Tibial nerve (tissue), 4 donors: ENCODE data around the gene ZNHIT1. TPM values are rescaled to one million over a fixed set of nuclear protein-coding genes. Genes with fewer than 3 reads are reported as not detected.

Experiments used
- DNase-seq, 2 donors: peaks; one replicate each; pipeline ENCODE4 v3.0.0-alpha.2; 2019; ENCODE audit warnings: low spot score in 2 of 2
- H3K27ac ChIP-seq, 4 donors: fragments of 200-600 bp; sonication (generic) in 3 of 4; one replicate each; pipeline ENCODE4 v1.5.1; 2017 to 2019; ENCODE audit warnings: mild to moderate bottlenecking in 1 of 4
- H3K27me3 ChIP-seq, 2 donors: fragments of 200-600 bp; sonication (generic) in 1 of 2; one replicate each; pipeline versions ENCODE4 v1.5.1 to v1.6.0; 2017 to 2019
- H3K36me3 ChIP-seq, 3 donors: fragments of 200-600 bp; sonication (generic); one replicate each; pipeline ENCODE4 v1.5.1; 2018 to 2019
- H3K4me1 ChIP-seq, 4 donors: fragments of 200-600 bp; sonication (generic) in 3 of 4; one replicate each; pipeline ENCODE4 v1.5.1; 2017 to 2019
- H3K4me3 ChIP-seq, 4 donors: fragments of 200-600 bp; sonication (generic) in 3 of 4; one replicate each; pipeline ENCODE4 v1.5.1; 2017 to 2019; ENCODE audit warnings: mild to moderate bottlenecking in 1 of 4, moderate library complexity in 1 of 4
- H3K9me3 ChIP-seq, 4 donors: fragments of 200-600 bp; sonication (generic) in 3 of 4; one replicate each; pipeline ENCODE4 v1.5.1; 2017 to 2019
- EP300 ChIP-seq, 2 donors: sonication (generic); formaldehyde crosslinking; IDR thresholded peaks; one replicate each; pipeline ENCODE4 v1.6.1; 2017; ENCODE audit warnings: antibody characterized with exemption in 2 of 2, mild to moderate bottlenecking in 1 of 2
- POLR2A ChIP-seq, 2 donors: fragments of 450-650 bp; IDR thresholded peaks; one replicate each; pipeline ENCODE4 v1.6.1; 2017; ENCODE audit warnings: antibody characterized with exemption in 2 of 2, mild to moderate bottlenecking in 2 of 2, moderate library complexity in 2 of 2
- WGBS, 2 donors: methylation state at CpG; one replicate each; pipeline ENCODE4 v1.1.5; 2018; 5-methylcytosine and 5-hydroxymethylcytosine counted together
- total RNA-seq, 4 donors: library from RNA; depleted of rRNA; stranded (reverse); fragments of >200 nt; gene quantifications; one replicate each; pipeline ENCODE4 v1.1.0, GENCODE V29; 2016
- TF ChIP-seq, protein P1 (sequence below), 5 experiments: fragments of 200-600 bp in 3 of 5; fragments of 450-650 bp in 2 of 5; sonication (generic) in 3 of 5; IDR thresholded peaks; one replicate each; pipeline ENCODE4 v1.5.1; 2016 to 2019; ENCODE audit warnings: antibody characterized with exemption in 5 of 5, mild to moderate bottlenecking in 3 of 5, moderate library complexity in 2 of 5

Gene ZNHIT1
- total RNA-seq, result 100 to 1,000 TPM in 2 of 4 donors, 10 to 100 TPM in 2; 90.5 to 113 (median 99.3) TPM

DNA sequence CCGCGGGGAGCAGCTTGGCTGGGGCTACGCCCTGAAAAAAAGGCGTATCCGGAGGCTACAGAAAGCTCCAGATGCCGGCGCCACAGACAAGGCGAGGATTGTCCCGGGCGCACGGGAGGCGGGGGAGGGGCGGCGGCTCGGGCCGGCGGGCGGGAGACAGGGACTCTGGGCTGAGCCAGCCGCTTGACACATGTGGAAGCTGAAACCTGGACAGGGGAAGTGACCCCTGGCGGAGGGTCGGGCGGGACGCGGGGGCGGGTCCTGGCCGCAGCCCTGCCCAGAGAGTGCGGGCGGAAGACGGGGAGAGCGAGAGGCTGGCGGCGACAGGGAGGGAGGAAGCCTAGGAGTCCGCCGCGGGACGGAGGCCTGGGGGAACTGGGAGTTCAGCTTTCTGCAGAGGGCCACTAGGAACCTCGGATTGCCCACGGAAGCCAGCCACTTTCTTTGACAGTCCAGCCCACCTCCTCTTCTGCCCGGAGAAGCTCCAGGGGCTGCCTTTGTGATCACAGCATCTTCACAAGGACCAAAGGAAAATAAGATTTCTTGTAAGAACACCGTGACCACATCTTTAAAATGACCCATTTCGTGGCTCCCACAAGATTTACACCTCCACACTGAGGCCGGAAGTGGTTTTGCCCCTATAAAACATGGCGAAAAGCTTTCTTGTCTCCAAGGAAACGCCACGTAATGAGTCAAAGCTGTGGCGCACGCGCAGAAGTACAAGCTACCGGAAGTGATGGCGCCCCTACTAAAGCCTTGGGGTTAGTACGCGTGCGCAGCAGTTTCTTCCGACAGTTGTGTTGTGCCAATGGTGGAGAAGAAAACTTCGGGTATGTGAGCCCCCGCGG lies at the start of gene ZNHIT1, which contains the start of gene PLOD3:
Gene ZNHIT1, plus strand, starts transcription at position 778 of the 848 bp plus-strand sequence. Its CDS starts 31 bp downstream, at position 809.
Gene PLOD3, minus strand, starts transcription at position 194 of the 848 bp plus-strand sequence. CDS start 307 bp downstream, outside the sequence.
- H3K36me3 ChIP-seq, result peaks cover 0 to 51% (median 0%) of the 10 kb centered on the region in 3 donors
- peak; percentile 61 to 79 for TF ChIP-seq EP300 (IDR thresholded peaks at IDR 0.05)
- TF ChIP-seq, protein P1, sequence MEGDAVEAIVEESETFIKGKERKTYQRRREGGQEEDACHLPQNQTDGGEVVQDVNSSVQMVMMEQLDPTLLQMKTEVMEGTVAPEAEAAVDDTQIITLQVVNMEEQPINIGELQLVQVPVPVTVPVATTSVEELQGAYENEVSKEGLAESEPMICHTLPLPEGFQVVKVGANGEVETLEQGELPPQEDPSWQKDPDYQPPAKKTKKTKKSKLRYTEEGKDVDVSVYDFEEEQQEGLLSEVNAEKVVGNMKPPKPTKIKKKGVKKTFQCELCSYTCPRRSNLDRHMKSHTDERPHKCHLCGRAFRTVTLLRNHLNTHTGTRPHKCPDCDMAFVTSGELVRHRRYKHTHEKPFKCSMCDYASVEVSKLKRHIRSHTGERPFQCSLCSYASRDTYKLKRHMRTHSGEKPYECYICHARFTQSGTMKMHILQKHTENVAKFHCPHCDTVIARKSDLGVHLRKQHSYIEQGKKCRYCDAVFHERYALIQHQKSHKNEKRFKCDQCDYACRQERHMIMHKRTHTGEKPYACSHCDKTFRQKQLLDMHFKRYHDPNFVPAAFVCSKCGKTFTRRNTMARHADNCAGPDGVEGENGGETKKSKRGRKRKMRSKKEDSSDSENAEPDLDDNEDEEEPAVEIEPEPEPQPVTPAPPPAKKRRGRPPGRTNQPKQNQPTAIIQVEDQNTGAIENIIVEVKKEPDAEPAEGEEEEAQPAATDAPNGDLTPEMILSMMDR (IDR thresholded peaks at IDR 0.05), result peak in 1 of 5 experiments; percentile 27
- TF ChIP-seq POLR2A (IDR thresholded peaks at IDR 0.05), result peak in 1 of 2 donors; percentile 26
- no peaks in the 10 kb centered on the region for H3K27me3 ChIP-seq
- H3K4me1 ChIP-seq, result peaks cover 0 to 56% (median 27%) of the 10 kb centered on the region in 4 donors
- DNase-seq, result peak; percentile 93 to 97
- peak within 1 kb of the TSS; percentile 73 to 94 (median 78) for H3K4me3 ChIP-seq
- H3K27ac ChIP-seq, result peak within 1 kb of the TSS; percentile 86 to 95 (median 90)
- no peaks in the 10 kb centered on the region for H3K9me3 ChIP-seq
- 1% methylated on average over 29 to 32 of the region's 57 CpGs for WGBS, 2 donors

DNA sequence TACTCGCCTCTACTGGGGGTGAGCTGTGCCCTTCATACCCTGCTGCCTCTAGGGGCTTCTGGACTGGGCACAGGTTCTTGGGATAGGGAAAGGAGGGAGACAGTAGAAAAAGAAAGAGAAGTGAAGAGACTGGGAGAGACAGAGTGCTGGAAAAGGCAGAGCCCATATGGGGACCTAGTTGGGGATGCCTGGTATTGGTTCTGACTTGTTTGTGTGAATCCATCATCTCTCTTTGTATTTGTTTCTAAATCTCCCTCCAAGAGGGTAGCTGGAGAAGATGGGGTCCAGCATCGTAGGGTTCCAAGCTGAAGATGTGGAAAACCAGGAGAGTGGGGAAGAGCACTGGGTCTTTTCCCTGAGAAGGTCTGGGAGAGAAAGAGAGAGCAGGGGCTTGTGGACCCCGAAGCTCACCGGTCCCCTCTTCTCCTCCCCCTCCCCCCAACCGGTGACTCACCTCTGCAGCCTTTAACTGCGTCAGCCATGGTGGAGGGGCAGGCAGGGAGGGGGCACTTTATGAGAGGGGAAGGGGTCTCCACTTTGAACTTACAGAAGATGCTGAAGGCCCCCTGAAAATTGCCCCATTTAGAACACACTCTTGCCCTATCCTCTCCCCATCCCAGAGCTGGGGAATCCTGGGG lies 49.4 kb upstream of the ZNHIT1 start:
- WGBS, 2 donors, result 4 to 6% methylated on average over 6 of the region's 6 CpGs
- no peak overlapping the region for H3K4me3 ChIP-seq
- DNase-seq, result no peak
- no peaks in the 10 kb centered on the region for H3K36me3 ChIP-seq
- TF ChIP-seq EP300 (IDR thresholded peaks at IDR 0.05), result no peak
- TF ChIP-seq POLR2A (IDR thresholded peaks at IDR 0.05), result no peak
- TF ChIP-seq, protein P1 (IDR thresholded peaks at IDR 0.05), result no peak
- no peaks in the 10 kb centered on the region for H3K9me3 ChIP-seq
- H3K27me3 ChIP-seq, result peaks cover 10 to 100% of the 10 kb centered on the region in 2 donors
- no peak overlapping the region for H3K27ac ChIP-seq
- H3K4me1 ChIP-seq, result peaks cover 0 to 74% (median 44%) of the 10 kb centered on the region in 4 donors

DNA sequence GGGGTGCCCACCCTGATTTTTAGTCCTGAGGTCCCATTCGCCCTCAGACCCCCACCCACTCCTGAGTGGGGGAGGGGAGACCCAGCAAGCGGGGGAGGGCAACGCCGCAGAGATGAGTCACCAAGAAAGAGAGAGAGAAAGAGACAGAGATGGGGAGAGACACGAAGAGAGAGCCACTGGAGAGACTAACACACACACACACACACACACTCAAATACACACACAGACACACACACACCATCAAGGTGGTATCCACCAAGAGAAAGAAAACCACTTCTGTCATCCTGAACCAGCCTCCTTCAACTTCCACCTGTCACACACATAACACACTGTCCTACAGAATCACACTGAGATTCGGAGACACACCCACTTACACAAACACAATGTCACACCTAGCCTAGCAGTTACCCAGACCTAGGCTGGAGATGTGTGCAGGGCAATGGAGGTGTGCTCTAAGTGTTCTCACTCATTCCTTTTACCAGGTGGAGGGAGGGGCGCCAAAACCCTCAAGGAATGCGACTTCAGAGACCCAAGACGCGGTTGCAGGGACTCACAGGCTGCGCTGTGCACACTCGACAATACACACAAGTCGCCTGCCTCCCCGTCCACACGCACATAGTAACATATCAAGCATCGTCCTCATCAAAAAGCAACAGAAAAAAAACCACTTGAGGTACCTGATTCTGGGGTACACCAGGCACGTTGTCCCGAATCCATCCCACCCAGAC lies 48.7 kb upstream of the ZNHIT1 start:
- no peak for DNase-seq
- Histone ChIP-seq H3K36me3 (no peaks in the 10 kb centered on the region), H3K4me3 (no peak overlapping the region), H3K27ac (no peak overlapping the region), H3K27me3 (peaks cover 10 to 100% of the 10 kb centered on the region in 2 donors), H3K9me3 (no peaks in the 10 kb centered on the region), H3K4me1 (peaks cover 0 to 74% (median 42%) of the 10 kb centered on the region in 4 donors)
- TF ChIP-seq, protein P1 (IDR thresholded peaks at IDR 0.05), result no peak
- TF ChIP-seq EP300 (IDR thresholded peaks at IDR 0.05) (no peak), POLR2A (IDR thresholded peaks at IDR 0.05) (no peak)
- WGBS, 2 donors, result 2 to 4% methylated on average over 18 of the region's 18 CpGs

DNA sequence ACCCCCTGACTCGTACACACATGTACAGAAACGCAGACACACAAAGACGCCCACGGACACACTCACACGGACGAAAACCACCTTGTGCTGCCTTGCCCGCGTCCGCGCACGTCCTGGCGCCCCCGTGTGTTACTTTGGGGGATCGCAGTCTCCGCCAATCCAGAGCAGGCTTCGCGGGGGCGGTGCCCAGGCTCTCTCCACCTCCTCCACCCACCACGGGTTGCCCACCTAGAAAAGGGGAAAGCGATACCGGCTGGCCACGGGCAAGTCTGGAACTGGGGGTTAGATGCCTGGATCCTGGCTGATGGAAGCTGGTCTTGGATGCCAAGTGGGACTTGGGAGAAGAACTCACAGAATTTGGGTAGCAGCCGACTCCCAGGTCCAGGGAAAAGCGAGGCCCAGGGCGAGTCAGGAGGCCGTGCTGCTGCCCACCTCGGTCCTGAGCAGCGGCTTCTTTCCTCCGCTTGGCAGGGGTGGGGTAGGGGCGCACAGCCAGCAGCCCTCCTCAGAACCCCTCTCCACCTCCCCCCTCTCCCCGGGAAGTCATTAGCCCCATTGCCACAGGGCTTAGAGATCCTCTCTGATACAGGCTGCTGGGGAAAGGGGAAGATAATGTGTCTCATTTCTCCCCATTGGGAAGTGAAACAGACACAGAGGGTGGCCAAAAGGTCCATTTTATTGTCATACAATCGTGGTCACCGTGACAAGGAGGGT lies 48.0 kb upstream of the ZNHIT1 start:
- no peaks in the 10 kb centered on the region for H3K9me3 ChIP-seq
- 2 to 3% methylated on average over 15 to 26 of the region's 33 CpGs for WGBS, 2 donors
- peaks cover 10 to 100% of the 10 kb centered on the region in 2 donors for H3K27me3 ChIP-seq
- H3K27ac ChIP-seq, result no peak overlapping the region
- no peak overlapping the region for H3K4me3 ChIP-seq
- H3K4me1 ChIP-seq, result peaks cover 0 to 71% (median 38%) of the 10 kb centered on the region in 4 donors
- no peaks in the 10 kb centered on the region for H3K36me3 ChIP-seq
- peak; percentile 29 to 63 for DNase-seq
- TF ChIP-seq, protein P1 (IDR thresholded peaks at IDR 0.05), result peak; percentile 70 to 86 (median 84)
- TF ChIP-seq EP300 (IDR thresholded peaks at IDR 0.05), result no peak
